ENCODE results near the gene FBXW5.

The FBXW5 gene

GRCh38 chr9:136953771-136954269 lies 9.3 kb upstream of the FBXW5 start:
- no peak overlapping the region for H3K4me2 ChIP-seq (ENCODE audit: low read length)
- TF ChIP-seq EZH2phosphoT487 (IDR thresholded peaks at IDR 0.05; ENCODE audit: low read depth) = no peak
- no peaks in the 10 kb centered on the region for H3K36me3 ChIP-seq (replicated peaks; ENCODE audit: low read depth, low read length)
- no peak overlapping the region for H3K4me3 ChIP-seq (ENCODE audit: low read length)
- H3K27me3 ChIP-seq (ENCODE audit: low read depth, low read length) = no peaks in the 10 kb centered on the region; the same call in 1 of the 2 replicates
- H3K9ac ChIP-seq (ENCODE audit: low read length) = no peak overlapping the region
- H3K27ac ChIP-seq (ENCODE audit: low read length) = no peak overlapping the region
- H3K4me1 ChIP-seq (ENCODE audit: low read length) = peaks cover 10% of the 10 kb centered on the region
- no peaks in the 10 kb centered on the region for H4K20me1 ChIP-seq (ENCODE audit: insufficient read depth, low read length)
- H2AFZ ChIP-seq (ENCODE audit: low read depth, low read length) = no peak overlapping the region
- no peaks in the 10 kb centered on the region for H3K79me2 ChIP-seq (ENCODE audit: low read length)
- no peaks in the 10 kb centered on the region for H3K9me3 ChIP-seq (ENCODE audit: insufficient read depth, low read length)

- no peaks in the 10 kb centered on the region for H4K20me1 ChIP-seq (ENCODE audit: insufficient read depth, low read length)
Measured at GRCh38 chr9:136952876-136953770, 8.6 kb upstream of the FBXW5 start.

GRCh38 chr9:136952321-136952850 lies 7.8 kb upstream of the FBXW5 start:
- Histone ChIP-seq H3K4me2 (ENCODE audit: low read length) (no peak overlapping the region), H3K27me3 (ENCODE audit: low read depth, low read length) (no peaks in the 10 kb centered on the region; the same call in 1 of the 2 replicates), H3K4me1 (ENCODE audit: low read length) (peaks cover 20% of the 10 kb centered on the region), H2AFZ (ENCODE audit: low read depth, low read length) (no peak overlapping the region), H3K79me2 (ENCODE audit: low read length) (no peaks in the 10 kb centered on the region), H3K36me3 (replicated peaks; ENCODE audit: low read depth, low read length) (no peaks in the 10 kb centered on the region), H3K9ac (ENCODE audit: low read length) (no peak overlapping the region), H4K20me1 (ENCODE audit: insufficient read depth, low read length) (no peaks in the 10 kb centered on the region), H3K9me3 (ENCODE audit: insufficient read depth, low read length) (no peaks in the 10 kb centered on the region), H3K27ac (ENCODE audit: low read length) (no peak overlapping the region), H3K4me3 (ENCODE audit: low read length) (no peak overlapping the region)
- TF ChIP-seq EZH2phosphoT487 (IDR thresholded peaks at IDR 0.05; ENCODE audit: low read depth) = no peak
- no peak for TF ChIP-seq CTCF (IDR thresholded peaks at IDR 0.05; ENCODE audit: low read depth, low read length)

More at GRCh38 chr9:136952876-136953770, 8.6 kb upstream of the FBXW5 start:
- Histone ChIP-seq H3K27ac (ENCODE audit: low read length) (no peak overlapping the region), H3K4me3 (ENCODE audit: low read length) (no peak overlapping the region), H3K27me3 (ENCODE audit: low read depth, low read length) (no peaks in the 10 kb centered on the region; the same call in 1 of the 2 replicates), H3K9ac (ENCODE audit: low read length) (no peak overlapping the region), H3K4me1 (ENCODE audit: low read length) (peaks cover 13% of the 10 kb centered on the region), H3K79me2 (ENCODE audit: low read length) (no peaks in the 10 kb centered on the region), H2AFZ (ENCODE audit: low read depth, low read length) (no peak overlapping the region), H3K4me2 (ENCODE audit: low read length) (no peak overlapping the region), H3K9me3 (ENCODE audit: insufficient read depth, low read length) (no peaks in the 10 kb centered on the region), H3K36me3 (replicated peaks; ENCODE audit: low read depth, low read length) (no peaks in the 10 kb centered on the region)
- no peak for TF ChIP-seq EZH2phosphoT487 (IDR thresholded peaks at IDR 0.05; ENCODE audit: low read depth)
- no peak for TF ChIP-seq CTCF (IDR thresholded peaks at IDR 0.05; ENCODE audit: low read depth, low read length)

GRCh38 chr9:136951541-136952320 lies 7.2 kb upstream of the FBXW5 start, which contains the start of gene LCN12:
TSS of gene LCN12 (plus strand) at chr9:136952273. CDS start at chr9:136952328, 55 bp downstream.
- Histone ChIP-seq H2AFZ (ENCODE audit: low read depth, low read length) (no peak within 1 kb of the TSS), H3K36me3 (replicated peaks; ENCODE audit: low read depth, low read length) (no peaks in the 10 kb centered on the region), H3K9me3 (ENCODE audit: insufficient read depth, low read length) (no peaks in the 10 kb centered on the region), H3K4me1 (ENCODE audit: low read length) (peaks cover 22% of the 10 kb centered on the region), H3K79me2 (ENCODE audit: low read length) (no peaks in the 10 kb centered on the region), H3K27me3 (ENCODE audit: low read depth, low read length) (no peaks in the 10 kb centered on the region; the same call in 1 of the 2 replicates), H3K27ac (ENCODE audit: low read length) (no peak within 1 kb of the TSS), H3K4me2 (ENCODE audit: low read length) (no peak within 1 kb of the TSS), H3K9ac (ENCODE audit: low read length) (no peak within 1 kb of the TSS), H3K4me3 (ENCODE audit: low read length) (no peak within 1 kb of the TSS), H4K20me1 (ENCODE audit: insufficient read depth, low read length) (no peaks in the 10 kb centered on the region)
- TF ChIP-seq CTCF (IDR thresholded peaks at IDR 0.05; ENCODE audit: low read depth, low read length) = no peak
- TF ChIP-seq EZH2phosphoT487 (IDR thresholded peaks at IDR 0.05; ENCODE audit: low read depth) = no peak
